H54 (cell line): ENCODE measurements around the gene SORCS2.
"Not testable (repeated sequence)": the region's sequence is repeated elsewhere in the genome, so short reads cannot be mapped to it uniquely, and the experiment has no call there.

Source experiments
- DNase-seq: peaks from one replicate; pipeline ENCODE4 v3.0.0; 2011; ENCODE audit warnings: low spot score, mixed read lengths; ENCODE audit not compliant: insufficient read length
- FAIRE-seq: peaks from 3 replicates; lab custom pipeline; 2011; peaks lifted over from hg19 to GRCh38; lab: Jason Lieb, UNC
- POLR2A ChIP-seq: IDR thresholded peaks from 2 replicates; pipeline ENCODE4 v1.6.1; 2011; ENCODE audit warnings: low read depth, mild to moderate bottlenecking, low read length

The SORCS2 gene

DNA sequence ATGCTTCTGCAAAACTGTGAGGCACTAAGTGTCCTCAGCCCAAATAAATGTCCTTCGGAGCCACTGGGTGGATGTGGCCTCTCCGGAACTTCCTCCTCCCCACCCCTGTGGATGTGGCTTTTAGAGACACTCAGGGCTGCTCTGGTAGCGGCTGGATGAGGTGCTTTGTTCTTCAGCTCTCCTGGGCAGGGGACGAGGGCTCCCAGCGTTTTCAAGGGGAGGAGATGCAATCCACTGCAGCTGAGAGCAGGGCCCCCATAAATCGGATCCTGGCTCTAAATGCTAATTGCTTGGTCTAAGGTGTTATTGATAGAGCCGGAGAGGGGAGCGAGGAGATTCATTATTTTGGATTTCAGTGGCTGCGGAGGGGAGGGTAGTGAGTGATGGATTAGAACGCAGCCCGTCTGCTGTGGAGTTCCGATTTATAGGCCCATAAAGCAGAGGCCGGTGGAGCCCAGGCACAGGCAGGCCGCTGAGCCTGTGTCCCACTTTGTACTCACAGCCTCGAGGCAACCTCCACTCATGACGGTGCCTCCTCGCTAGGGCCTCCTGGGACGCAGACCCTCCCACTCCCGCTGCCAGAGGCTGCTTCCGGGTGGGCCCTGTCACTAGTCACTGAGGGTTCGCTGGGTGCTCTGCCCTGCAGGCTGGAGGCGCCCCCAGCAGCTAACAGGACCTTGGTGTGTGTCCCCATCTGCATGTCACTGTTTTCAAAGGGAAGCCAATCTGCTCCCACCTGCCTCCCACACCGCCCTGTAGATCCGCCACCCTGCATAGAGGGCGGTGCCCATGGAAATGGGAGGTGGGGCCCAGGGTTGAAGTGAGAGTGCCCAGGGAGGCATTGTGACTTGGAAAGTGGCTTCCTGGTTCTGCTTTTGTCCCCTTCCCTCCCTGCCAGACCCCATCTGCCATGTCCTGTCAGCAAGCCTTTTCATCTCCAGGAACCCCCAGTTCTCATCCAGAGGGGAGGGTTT is 377.8 kb downstream of the SORCS2 start:
- no peak for TF ChIP-seq POLR2A
- DNase-seq (no peak), FAIRE-seq (no peak)

DNA sequence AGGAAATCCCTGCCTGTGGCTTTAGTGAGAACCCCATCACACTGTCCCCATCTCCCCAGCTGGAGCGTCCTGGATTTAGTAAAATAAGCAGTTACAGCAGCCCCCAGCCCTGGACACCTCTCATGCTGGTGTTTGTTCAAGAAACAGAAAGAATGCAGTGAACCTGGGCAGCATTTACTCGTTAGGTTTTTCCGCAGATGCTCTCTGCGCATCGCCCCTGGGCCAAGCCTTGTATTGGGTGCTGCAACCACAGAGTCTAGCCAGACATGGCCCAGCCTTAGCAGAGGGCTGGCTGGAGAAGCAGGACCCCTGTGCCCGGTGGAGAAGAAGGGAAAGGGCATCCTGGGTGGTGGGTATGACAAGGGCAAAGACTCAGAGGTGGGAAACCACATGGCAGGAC is 378.7 kb downstream of the SORCS2 start:
- TF ChIP-seq POLR2A, result no peak
- DNase-seq (no peak), FAIRE-seq (no peak)

- no peak for TF ChIP-seq POLR2A
- FAIRE-seq, result no peak
- DNase-seq, result no peak
Observed at GRCh38 chr4:7571701-7572100, 379.4 kb downstream of the SORCS2 start.

GRCh38 chr4:7572894-7573293 is 380.6 kb downstream of the SORCS2 start:
- no peak for FAIRE-seq
- no peak for DNase-seq
- TF ChIP-seq POLR2A, result no peak

DNA sequence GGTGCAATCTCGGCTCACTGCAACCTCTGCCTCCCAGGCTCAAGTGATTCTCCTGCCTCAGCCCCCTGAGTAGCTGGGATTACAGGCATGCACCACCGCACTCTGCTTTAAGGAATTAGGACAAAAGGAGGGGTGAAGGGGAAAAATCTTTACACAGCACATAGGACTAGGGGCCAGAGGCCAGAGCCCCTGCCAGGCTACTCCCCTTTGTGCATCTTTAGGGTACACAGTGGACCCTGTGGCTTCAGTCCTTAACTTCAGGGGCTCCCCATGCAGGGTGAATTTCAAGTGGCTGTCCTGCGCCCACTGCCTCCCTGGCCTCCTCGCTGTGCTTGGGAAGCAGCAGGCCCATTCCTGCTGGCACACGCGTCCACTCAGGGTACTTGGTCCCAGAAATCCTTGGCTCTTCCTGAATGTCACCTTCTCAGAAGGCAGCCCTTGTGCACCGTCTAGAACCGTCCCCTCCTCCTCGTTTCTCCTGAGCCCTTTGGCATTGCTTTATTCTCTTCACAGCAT is 381.3 kb downstream of the SORCS2 start:
- no peak for FAIRE-seq
- DNase-seq, result no peak
- TF ChIP-seq POLR2A, result no peak

DNA sequence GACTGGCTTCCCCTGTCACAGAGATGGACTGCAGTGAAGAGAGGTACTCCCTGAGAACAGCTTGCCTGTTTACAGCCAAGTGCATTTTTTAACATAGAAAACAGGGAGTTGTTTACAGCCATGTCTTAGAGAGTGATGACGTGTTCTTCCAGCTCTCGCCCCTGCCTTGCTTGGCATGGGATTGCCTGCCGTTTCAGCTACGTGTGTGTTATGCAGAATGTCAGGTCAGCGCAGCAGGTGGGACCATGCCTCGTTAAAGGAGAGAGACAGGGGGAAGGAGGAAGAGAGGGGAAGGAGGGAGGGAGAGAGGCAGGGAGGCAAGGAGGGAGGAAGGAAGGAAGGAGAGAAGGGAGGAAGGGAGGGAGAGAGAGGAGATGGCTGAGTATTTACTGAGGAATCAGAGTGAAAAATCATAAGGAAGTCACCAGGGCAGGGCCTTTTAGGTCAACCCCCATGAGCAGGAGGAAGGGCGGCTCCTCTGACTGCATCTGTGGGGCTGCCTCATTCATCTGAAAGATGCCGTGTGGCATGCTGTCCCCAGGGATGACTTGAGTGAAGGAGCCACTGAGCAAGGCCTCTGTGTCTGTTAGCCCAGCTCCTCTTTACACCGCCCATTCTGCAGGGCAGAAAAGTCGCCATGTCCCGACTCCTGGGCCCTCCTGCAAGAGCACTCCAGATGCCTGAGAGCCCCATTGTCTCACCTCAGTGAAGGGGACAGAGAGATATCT is 382.1 kb downstream of the SORCS2 start:
- no peak for TF ChIP-seq POLR2A
- DNase-seq, result no peak
- no peak for FAIRE-seq

- no peak for TF ChIP-seq POLR2A
- FAIRE-seq (no peak), DNase-seq (no peak)
Observed at GRCh38 chr4:7575426-7575825, 383.1 kb downstream of the SORCS2 start.

DNA sequence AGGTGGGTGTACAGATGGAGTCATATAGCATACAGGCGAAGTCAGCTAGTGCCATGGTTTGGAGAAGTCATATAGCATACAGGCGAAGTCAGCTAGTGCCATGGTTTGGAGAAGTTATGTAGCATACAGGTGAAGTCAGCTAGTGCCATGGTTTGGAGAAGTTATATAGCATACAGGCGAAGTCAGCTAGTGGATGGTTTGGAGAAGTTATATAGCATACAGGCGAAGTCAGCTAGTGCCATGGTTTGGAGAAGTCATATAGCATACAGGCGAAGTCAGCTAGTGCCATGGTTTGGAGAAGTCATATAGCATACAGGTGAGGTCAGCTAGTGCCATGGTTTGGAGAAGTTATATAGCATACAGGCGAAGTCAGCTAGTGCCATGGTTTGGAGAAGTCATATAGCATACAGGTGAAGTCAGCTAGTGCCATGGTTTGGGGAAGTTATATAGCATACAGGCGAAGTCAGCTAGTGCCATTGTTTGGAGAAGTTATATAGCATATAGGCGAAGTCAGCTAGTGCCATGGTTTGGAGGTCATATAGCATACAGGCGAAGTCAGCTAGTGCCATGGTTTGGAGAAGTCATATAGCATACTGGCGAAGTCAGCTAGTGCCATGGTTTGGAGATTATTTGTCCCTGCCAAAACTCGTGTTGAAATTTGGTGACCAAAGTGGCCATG is 385.2 kb downstream of the SORCS2 start:
- not testable (repeated sequence) for FAIRE-seq

GRCh38 chr4:7581477-7581876 is 389.1 kb downstream of the SORCS2 start:
- DNase-seq, result peak; percentile 29

More for the DNA sequence above, 385.2 kb downstream of the SORCS2 start:
- DNase-seq, result not testable (repeated sequence)

DNA sequence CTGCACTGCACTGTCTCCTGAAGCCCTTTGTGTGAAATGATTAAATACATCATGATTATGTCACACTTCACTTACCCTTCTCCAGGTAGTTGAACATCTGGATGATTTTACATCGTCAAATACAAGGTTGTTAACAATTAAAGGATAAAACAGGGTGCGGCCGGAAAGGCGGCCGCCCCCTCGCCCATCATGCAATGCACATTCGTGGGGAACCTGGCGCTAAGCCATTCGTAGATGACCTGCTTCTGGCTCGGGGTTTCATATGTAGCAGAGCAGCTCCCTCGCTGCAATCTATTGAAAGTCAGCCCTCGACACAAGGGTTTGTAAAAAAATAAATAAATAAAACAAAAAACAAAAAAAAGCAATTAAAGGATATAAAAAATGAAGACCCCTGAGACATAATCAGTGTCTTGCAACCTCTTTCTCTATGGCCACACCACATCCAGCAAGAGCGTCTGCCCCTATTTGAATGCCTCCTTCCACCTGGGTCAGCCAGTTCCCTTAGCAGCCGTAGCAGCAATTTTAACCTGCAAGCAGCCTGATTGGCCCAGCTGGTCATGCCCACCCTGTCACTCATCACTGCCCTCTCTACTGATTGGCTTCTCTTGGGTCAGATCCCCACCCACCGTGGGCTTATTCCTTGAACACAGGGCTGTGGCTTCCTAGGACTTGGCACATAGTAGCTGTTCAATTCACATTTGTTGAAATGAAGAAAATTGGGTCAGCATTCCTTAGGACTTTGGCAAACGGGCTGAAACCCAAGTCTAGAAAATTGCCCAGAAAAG is 390.2 kb downstream of the SORCS2 start:
- FAIRE-seq (no peak), DNase-seq (no peak)
- TF ChIP-seq POLR2A, result no peak

More at GRCh38 chr4:7581477-7581876, 389.1 kb downstream of the SORCS2 start:
- TF ChIP-seq POLR2A, result no peak
- FAIRE-seq, result no peak

DNA sequence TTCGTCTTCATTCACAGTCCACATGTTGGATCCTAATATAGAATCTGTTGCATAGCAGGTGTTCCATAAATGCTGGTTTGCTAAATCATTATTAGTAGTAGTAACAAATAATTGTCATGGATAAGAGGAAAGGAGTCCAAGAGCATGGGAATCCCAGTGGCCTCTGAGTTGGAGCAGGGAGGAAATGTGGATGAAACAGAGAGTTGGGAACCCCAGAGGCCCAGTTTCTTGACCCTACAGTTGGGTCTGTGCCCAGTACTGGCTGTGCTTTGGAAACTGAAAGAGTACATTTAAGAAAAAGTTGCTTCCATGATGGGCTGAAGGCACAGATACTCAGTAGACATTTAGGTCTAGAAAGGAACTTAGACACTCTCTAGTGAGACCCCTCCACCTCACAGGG is 391.8 kb downstream of the SORCS2 start:
- no peak for TF ChIP-seq POLR2A
- DNase-seq, result no peak
- no peak for FAIRE-seq

DNA sequence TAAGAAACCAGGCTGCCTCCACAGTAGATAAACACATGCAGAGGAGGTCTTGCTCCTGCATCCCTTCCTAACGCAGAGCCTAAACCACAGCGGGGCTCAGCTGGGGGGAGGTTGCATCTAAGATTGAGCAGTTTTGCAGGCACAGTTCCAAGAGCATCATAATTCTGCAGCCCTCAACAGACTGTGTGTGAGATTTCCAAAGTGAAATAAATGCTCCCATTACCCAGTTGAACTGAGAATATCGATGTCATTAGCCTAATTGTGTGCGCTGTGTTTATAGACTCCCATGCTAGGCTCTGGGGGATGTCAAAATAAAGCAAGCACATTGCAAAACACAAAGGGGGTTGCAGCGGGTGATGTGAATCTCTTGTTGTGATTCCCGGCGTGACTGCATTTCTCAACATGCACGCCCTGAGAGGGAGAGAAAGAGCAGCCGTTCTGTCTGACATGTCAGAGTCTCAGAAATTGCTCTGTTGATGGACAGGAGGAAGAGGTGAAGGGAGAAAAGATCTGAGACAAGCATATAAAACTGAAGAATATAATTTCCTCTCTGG is 392.3 kb downstream of the SORCS2 start:
- DNase-seq, result no peak
- TF ChIP-seq POLR2A, result no peak
- FAIRE-seq, result no peak

- no peak for FAIRE-seq
- no peak for TF ChIP-seq POLR2A
- DNase-seq, result no peak
Observed at GRCh38 chr4:7585768-7586167, 393.4 kb downstream of the SORCS2 start.
